SH-SY5Y (cell line): ENCODE results near the gene CDK14.

Source experiments
- GATA2 ChIP-seq: IDR thresholded peaks from 2 replicates; pipeline ENCODE4 v1.6.1; 2011; ENCODE audit warnings: mild to moderate bottlenecking, low read depth, low read length
- GATA3 ChIP-seq: IDR thresholded peaks from 2 replicates; pipeline ENCODE4 v1.6.1; 2011; ENCODE audit warnings: low read depth, mild to moderate bottlenecking, low read length, moderate library complexity

CDK14 gene

DNA sequence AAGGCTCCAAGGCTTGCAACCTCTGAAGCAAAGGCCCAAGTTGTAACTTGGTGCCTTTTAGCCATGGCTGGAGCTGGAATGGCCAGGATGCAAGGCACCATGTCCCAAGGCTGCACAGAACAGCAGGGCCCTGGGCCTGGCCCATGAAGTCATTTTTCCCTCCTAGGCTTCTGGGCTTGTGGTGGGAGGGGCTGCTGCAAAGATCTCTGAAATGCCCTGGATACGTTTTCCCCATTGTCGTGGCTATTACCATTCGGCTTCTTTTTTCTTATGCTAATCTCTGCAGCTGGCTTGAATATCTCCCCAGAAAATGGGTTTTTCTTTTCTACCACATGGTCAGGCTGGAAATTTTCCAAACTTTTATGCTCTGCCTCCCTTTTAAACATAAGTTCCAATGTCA is 234.2 kb downstream of the CDK14 start:
- TF ChIP-seq GATA3, result no peak
- TF ChIP-seq GATA2, result no peak

DNA sequence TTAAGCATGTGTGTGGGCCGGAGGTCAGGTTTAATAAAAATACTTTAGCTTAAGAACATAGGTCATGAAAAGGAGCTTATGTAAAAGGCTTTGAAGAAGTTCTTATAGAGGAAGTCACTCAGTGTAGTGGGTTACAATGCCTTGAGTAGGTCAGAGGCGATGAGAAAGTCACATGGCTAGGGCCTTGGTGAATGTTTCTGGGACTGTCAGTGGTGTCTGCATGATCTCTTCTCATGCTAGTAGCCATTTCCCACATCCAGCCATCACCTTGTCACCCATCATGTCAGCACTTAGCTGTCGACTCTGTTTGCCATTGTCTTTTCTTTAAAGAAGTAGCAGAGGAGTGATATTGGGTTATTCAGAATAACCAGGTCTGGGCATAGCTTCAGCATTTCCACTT is 236.6 kb downstream of the CDK14 start:
- TF ChIP-seq GATA2, result no peak

DNA sequence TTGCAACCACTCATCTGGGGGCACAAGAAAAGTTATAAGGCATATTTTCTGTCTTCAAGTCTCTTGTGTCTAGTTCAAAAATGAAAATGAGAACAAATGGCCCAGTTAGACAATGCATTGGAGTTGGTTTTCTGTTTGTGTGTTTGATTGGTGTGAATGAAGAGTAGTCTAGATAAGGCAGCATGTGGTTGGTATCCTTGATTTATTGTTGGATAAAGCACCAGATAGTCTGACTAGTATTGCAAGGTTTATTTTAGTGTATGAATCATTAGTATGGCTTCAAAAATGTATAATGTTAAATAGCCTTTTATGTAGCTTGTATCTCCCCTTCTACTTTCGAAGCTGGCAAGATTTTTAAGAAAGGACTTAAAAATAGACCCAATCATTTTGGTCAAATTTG is 237.3 kb downstream of the CDK14 start:
- TF ChIP-seq GATA2 (no peak), GATA3 (no peak)

DNA sequence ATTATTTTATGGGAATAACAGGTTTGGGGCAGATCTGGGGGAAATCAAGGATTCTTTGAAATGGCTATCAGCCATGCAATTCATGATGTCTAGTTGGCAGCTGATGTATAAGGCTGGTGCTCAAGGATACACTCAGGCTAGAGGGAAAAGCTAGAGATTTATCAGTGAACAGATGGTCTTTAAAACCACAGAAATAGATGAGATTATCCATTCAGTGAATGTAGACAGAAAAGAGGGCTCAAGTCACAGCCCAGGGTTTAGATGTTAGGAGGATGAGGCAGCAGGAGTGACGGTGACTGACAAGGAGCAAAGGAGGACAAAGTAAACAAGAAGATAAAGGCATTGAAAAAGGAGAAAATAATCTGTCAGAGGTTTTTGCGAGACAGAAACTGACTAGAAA is 238.7 kb downstream of the CDK14 start:
- TF ChIP-seq GATA2 (no peak), GATA3 (no peak)

GRCh38 chr7:90835861-90836260 is 239.7 kb downstream of the CDK14 start:
- TF ChIP-seq GATA2, result no peak
- TF ChIP-seq GATA3, result no peak

- no peak for TF ChIP-seq GATA2
- TF ChIP-seq GATA3, result no peak
Observed at GRCh38 chr7:90836937-90837336, 240.8 kb downstream of the CDK14 start.

GRCh38 chr7:90838799-90839198 is 242.7 kb downstream of the CDK14 start:
- TF ChIP-seq GATA3 (no peak), GATA2 (no peak)

DNA sequence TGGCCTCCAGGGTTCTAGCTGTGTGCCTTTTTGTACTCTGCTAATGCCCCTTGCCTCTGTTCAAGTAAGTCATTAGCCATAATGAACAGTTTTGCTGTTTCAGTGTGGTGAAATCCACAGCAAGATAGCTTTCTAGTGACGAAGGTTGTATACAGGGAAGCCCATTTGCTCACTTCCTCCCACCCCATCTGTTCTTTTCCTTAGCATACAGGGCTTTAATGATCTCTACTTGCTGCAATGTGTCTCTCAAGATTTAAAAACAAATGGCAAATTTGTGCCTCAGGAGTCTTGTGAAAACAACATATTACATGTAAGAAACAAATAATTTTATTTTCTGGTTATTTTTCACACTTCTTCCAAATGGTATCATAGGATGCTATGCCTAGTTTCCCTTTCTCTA is 243.2 kb downstream of the CDK14 start:
- TF ChIP-seq GATA2 (no peak), GATA3 (no peak)

GRCh38 chr7:90839727-90840291 is 243.7 kb downstream of the CDK14 start:
- TF ChIP-seq GATA3 (no peak), GATA2 (no peak)

GRCh38 chr7:90841759-90842429 is 245.8 kb downstream of the CDK14 start:
- TF ChIP-seq GATA3 (no peak), GATA2 (no peak)

DNA sequence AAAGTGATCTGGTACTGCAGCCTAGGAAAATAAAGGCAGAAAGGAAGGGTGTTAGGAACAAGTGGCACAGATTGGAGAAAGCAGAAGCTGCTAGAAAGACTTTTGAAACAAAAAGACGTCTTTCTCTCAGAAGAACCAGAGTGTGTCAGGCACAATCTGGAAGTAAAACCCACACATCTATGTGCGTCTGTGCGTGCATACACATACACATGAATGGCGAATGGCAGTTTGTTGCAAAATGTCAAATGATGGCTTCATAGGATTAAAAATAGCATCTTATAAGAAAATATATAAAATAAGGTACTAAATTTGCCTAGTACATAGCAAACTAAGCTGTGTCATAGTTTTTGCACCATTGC is 246.3 kb downstream of the CDK14 start:
- TF ChIP-seq GATA3 (no peak), GATA2 (no peak)

DNA sequence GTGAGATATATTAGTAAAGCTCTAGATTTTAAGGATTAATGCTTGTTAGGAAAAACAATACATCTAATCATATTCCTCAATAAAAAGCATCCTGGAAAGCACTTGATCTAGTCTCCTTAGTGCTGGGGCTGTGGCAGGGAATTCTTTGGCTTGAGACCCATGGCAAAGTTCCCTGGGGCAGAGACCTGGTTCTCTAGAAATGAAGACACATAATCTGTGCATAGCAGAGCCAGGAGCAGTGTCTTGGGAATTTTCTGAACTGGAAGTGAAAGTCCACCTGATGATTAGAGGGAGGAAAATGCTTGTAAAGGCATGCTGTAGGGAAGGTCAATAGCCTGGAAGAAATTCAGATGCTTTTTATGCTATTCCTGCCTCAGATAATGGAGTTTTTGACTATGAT is 247.4 kb downstream of the CDK14 start:
- TF ChIP-seq GATA2 (no peak), GATA3 (no peak)

- TF ChIP-seq GATA3 (no peak), GATA2 (no peak)
Observed at GRCh38 chr7:90844421-90844820, 248.3 kb downstream of the CDK14 start.

GRCh38 chr7:90846192-90846591 is 250.1 kb downstream of the CDK14 start:
- TF ChIP-seq GATA2, result no peak
- no peak for TF ChIP-seq GATA3

- 0 out of 2 replicates have a peak, but pooled peaks have one; percentile 43 for TF ChIP-seq GATA3
- no peak for TF ChIP-seq GATA2
Observed at GRCh38 chr7:90850066-90850465, 253.9 kb downstream of the CDK14 start.

DNA sequence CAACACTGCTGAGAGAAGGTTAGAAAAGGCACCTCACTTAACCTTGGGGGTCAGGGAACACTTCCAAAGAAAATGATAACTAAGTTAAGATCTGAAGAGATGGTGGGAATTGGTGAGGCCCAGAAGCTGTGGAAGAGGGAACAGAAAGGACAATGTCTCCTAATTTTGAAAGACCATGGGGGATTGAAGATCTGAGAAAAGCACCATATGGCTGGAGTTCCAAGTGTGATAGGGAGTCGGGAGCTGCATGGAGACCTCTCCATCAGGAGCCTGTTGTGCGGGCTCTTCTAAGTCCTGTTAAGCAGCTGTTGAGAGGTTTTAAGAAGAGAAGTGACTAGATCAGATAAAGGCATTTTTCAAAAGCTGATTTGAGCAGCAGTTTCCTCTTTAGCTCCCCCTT is 254.3 kb downstream of the CDK14 start:
- TF ChIP-seq GATA3 (no peak), GATA2 (no peak)
